GM12891 (cell line): Measurements from ENCODE around the gene TMEM30A. TPM values are rescaled to one million over a fixed set of nuclear protein-coding genes. Genes with fewer than 3 reads are reported as not detected.

Experiments
- DNase-seq: peaks from one replicate; pipeline ENCODE4 v3.0.0; 2011; ENCODE audit warnings: low spot score; ENCODE audit not compliant: insufficient read length
- FAIRE-seq: peaks from 2 replicates; lab custom pipeline; 2011; peaks lifted over from hg19 to GRCh38; lab: Jason Lieb, UNC
- PAX5 ChIP-seq: IDR thresholded peaks from 2 replicates; pipeline ENCODE4 v1.6.1; 2011; ENCODE audit warnings: low read length, moderate library complexity, mild to moderate bottlenecking; ENCODE audit not compliant: insufficient read depth, severe bottlenecking
- POLR2A ChIP-seq: IDR thresholded peaks from 2 replicates; pipeline ENCODE4 v1.6.1; 2011; ENCODE audit warnings: low read depth, low read length, control low read depth
- POLR2AphosphoS5 ChIP-seq: IDR thresholded peaks from 2 replicates; pipeline ENCODE4 v1.6.1; 2011; ENCODE audit warnings: low read depth, low read length, control low read depth
- POU2F2 ChIP-seq: IDR thresholded peaks from 2 replicates; pipeline ENCODE4 v1.6.1; 2011; ENCODE audit warnings: low read depth, mild to moderate bottlenecking, control low read depth, low read length, moderate library complexity
- SPI1 ChIP-seq: IDR thresholded peaks from 2 replicates; pipeline ENCODE4 v1.6.1; 2011; ENCODE audit warnings: low read depth, low read length, control low read depth
- TAF1 ChIP-seq: IDR thresholded peaks from 2 replicates; pipeline ENCODE4 v1.6.1; 2011; ENCODE audit warnings: low read depth, low read length, control low read depth
- polyA plus RNA-seq: library from polyadenylated mRNA; unstranded; fragments of >200 nt; gene quantifications from one replicate; pipeline ENCODE4 v1.2.1, GENCODE V29; 2012; ENCODE audit warnings: low read depth, missing spikeins, inconsistent platforms; ENCODE audit not compliant: missing spikeins

TMEM30A gene
- polyA plus RNA-seq: 35.4 TPM

GRCh38 chr6:75284632-75285282 lies at the start of gene TMEM30A:
TMEM30A (minus strand) TSS chr6:75284792; CDS start chr6:75284638, 154 bp downstream.
- peak; percentile 73 for DNase-seq
- TF ChIP-seq POU2F2: peak; percentile 40; the same call in 1 of the 2 replicates
- peak; percentile 98 for TF ChIP-seq POLR2A
- peak; percentile 78 for TF ChIP-seq SPI1
- TF ChIP-seq PAX5: peak; percentile 82
- TF ChIP-seq TAF1: peak; percentile 94
- peak; percentile 98 for TF ChIP-seq POLR2AphosphoS5
- FAIRE-seq: peak; percentile 100

DNA sequence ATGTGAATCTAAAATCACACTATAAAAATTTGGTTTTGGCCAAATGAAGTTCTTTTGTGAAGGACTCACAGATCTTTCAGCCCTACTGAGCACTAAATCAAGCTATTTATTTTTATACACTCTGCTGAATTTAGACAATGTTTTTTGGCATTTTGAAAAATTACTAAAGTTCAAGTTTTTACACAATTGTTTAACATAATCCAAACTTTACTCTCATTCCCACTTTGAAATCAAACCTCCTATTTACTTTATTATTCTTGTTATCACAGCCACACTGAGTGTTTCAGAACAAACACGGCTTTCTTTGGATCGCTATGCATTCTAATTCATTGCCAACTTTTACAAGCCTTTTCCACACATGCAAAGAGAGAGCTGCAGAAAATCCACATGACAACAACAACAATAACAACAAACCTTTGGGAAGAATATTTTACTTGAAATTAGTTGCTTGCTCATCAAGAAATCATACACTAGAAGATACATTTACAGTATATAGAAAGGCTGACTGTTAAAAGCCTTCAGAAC lies 49.1 kb upstream of the TMEM30A start:
- FAIRE-seq: no peak
- TF ChIP-seq SPI1 (no peak), POLR2A (no peak), POLR2AphosphoS5 (no peak), TAF1 (no peak), PAX5 (no peak), POU2F2 (no peak)

DNA sequence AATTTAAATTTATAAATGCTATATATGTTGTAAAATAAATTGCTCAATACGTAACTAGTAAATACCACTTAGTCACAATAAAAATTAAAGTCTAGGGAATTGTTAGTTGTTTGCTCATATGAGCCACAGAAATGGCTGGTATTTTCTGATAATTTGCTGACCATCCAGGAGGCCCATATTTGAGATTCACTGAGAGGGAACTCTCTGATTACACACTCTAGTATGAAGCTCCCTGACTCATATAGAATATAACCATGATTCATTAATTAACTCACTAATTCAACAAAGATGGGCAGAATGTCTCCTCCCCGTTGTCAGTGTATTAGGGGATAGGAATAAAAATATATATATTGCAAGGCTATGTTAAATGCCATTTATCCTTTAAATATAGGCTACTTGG lies 46.6 kb upstream of the TMEM30A start:
- TF ChIP-seq TAF1: no peak
- TF ChIP-seq POU2F2: no peak
- TF ChIP-seq POLR2AphosphoS5: no peak
- TF ChIP-seq SPI1: no peak
- no peak for TF ChIP-seq PAX5
- no peak for TF ChIP-seq POLR2A
- no peak for FAIRE-seq

More for the DNA sequence above, 49.1 kb upstream of the TMEM30A start:
- DNase-seq: no peak

GRCh38 chr6:75329703-75330102 lies 45.1 kb upstream of the TMEM30A start:
- DNase-seq (no peak), FAIRE-seq (no peak)
- TF ChIP-seq POLR2A: no peak
- no peak for TF ChIP-seq SPI1
- TF ChIP-seq POU2F2: no peak
- TF ChIP-seq PAX5: no peak
- no peak for TF ChIP-seq POLR2AphosphoS5
- TF ChIP-seq TAF1: no peak

More for the DNA sequence above, 46.6 kb upstream of the TMEM30A start:
- no peak for DNase-seq

DNA sequence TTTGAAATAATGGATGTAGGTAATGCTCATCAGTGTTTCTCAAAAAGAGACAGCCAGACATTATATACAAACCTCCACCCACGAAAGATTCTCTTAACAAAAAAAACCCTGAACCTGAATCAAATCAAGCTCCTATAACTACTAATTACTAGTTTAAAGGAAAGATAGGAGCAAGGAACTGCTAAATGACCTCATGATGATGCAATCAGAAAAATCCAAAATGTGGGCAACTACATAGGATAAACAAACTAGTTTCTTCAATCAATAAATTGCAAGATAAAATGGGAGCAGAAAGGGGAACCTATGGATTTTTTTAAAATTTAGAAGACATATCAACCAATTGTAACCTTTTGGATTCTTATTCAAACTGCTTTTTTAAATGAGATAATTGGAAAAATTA lies 43.2 kb upstream of the TMEM30A start:
- DNase-seq (no peak), FAIRE-seq (no peak)
- no peak for TF ChIP-seq TAF1
- TF ChIP-seq POU2F2: no peak
- TF ChIP-seq POLR2AphosphoS5: no peak
- no peak for TF ChIP-seq PAX5
- TF ChIP-seq SPI1: no peak
- TF ChIP-seq POLR2A: no peak

- DNase-seq (no peak), FAIRE-seq (no peak)
- no peak for TF ChIP-seq POLR2AphosphoS5
- TF ChIP-seq PAX5: no peak
- no peak for TF ChIP-seq POLR2A
- no peak for TF ChIP-seq POU2F2
- TF ChIP-seq TAF1: no peak
- no peak for TF ChIP-seq SPI1
These were observed 42.1 kb upstream of the TMEM30A start for GRCh38 chr6:75326557-75327258.

DNA sequence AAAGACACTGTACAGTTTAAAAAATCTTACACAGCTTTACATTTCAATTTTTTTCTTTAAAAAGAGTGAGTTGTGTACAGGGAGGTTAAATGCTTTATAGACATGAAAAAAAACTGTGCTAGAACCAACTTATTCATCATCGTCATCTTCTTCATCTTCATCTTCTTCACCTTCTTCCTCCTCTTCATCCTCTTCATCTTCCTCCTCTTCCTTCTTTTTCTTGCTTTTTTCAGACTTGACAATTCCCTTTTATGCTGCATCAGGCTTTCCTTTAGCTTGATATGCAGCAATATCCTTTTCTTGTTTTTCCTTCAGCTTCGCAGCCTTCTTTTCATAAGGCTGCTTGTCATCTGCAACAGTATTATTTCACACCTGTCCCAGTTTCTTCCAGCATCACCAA lies 34.3 kb upstream of the TMEM30A start:
- FAIRE-seq (no peak), DNase-seq (no peak)
- TF ChIP-seq POLR2AphosphoS5: no peak
- TF ChIP-seq POLR2A: no peak
- no peak for TF ChIP-seq SPI1
- no peak for TF ChIP-seq POU2F2
- TF ChIP-seq PAX5: no peak
- TF ChIP-seq TAF1: no peak

GRCh38 chr6:75317503-75318206 lies 33.1 kb upstream of the TMEM30A start:
- no peak for DNase-seq
- FAIRE-seq: no peak
- TF ChIP-seq TAF1: no peak
- TF ChIP-seq POLR2AphosphoS5: no peak

DNA sequence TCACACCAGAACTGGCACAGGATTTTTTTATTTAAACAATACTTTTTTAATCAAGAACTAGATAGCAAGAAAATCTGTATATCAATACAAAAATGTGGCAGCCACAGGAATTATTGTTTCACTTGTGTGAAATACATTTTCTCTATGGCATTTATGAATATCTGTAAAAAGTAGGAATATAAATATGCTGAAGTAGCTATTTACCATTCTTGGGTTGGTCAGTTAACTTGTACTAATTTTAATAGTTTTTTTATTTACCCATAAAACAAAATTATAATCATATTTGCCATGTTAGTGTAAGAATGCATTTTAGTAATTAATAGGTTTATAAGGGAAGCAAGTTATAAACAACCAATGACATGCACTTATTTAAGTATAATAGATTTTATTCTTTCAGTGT lies 31.4 kb upstream of the TMEM30A start:
- DNase-seq (no peak), FAIRE-seq (no peak)
- TF ChIP-seq PAX5 (no peak), POLR2AphosphoS5 (no peak), POLR2A (no peak), SPI1 (no peak), POU2F2 (no peak), TAF1 (no peak)
